K562 (cell line): ENCODE measurements around the gene PRDX3. TPM values are rescaled to one million over a fixed set of nuclear protein-coding genes. Genes with fewer than 3 reads are reported as not detected.
A peak's percentile ranks its signal among the peaks of the same experiment; 100 is the strongest.

Source experiments
- ATAC-seq: fragments of 200-7000 bp; cut with Tn5 transposase; 3 replicates; pipeline ENCODE4 v1.9.1; 2020; ENCODE audit warnings: moderate library complexity
- BruUV-seq: library from RNA; stranded (reverse); fragments of 400-500 nt; replicated peaks from 2 replicates; lab custom pipeline; 2021; lab: Mats Ljungman, UMichigan
- CTCF ChIA-PET: fragments of 300-600 bp; formaldehyde crosslinking; extraction: SDS; loops from one replicate; lab custom pipeline; 2021; ENCODE audit warnings: low intra/inter-chr PET ratio; lab: Yijun Ruan, JAX
- POLR2A ChIA-PET: fragments of 300-600, 350-650 bp; sonication (Branson Sonifier 250); formaldehyde crosslinking; extraction: SDS; loops from one replicate; lab custom pipeline; 2021; ENCODE audit warnings: antibody characterized with exemption, inconsistent platforms; lab: Yijun Ruan, JAX
- DNase-seq, 4 experiments: peaks; one replicate each; pipeline versions ENCODE4 v3.0.0 to v3.0.0-alpha.2; 2011 to 2018; ENCODE audit warnings: low spot score in 3 of 4, mixed read lengths in 3 of 4; ENCODE audit errors: extremely low read depth in 1 of 4
- FAIRE-seq: peaks from 2 replicates; lab custom pipeline; 2011; peaks lifted over from hg19 to GRCh38; lab: Jason Lieb, UNC
- H2AFZ ChIP-seq: 2 replicates; pipeline ENCODE4 v1.6.0; 2011; ENCODE audit warnings: low read depth, low read length, control low read depth, inconsistent platforms
- H3K27ac ChIP-seq: fragments of 200-600 bp; 3 replicates; pipeline ENCODE4 v1.8.0; 2011; ENCODE audit warnings: low read depth, mild to moderate bottlenecking, control low read depth, inconsistent platforms, low read length, moderate library complexity, mixed read lengths; ENCODE audit errors: extremely low read depth
- H3K27me3 ChIP-seq, 2 experiments: fragments of 300-600 bp in 1 of 2; 2 replicates in 1 of 2; 3 replicates in 1 of 2; pipeline versions ENCODE4 v1.6.0 to v1.8.0; 2011; ENCODE audit warnings: inconsistent platforms in 2 of 2, low read length in 2 of 2, mild to moderate bottlenecking in 1 of 2, mixed read lengths in 1 of 2, moderate library complexity in 1 of 2; ENCODE audit not compliant: control insufficient read depth in 2 of 2, insufficient read depth in 2 of 2
- H3K36me3 ChIP-seq: fragments of 300-600 bp; 3 replicates; pipeline ENCODE4 v1.8.0; 2011; ENCODE audit warnings: mild to moderate bottlenecking, low read length, inconsistent platforms; ENCODE audit not compliant: control insufficient read depth, insufficient read depth
- H3K4me1 ChIP-seq, 2 experiments: fragments of 200-600 bp in 1 of 2; replicated peaks in 1 of 2; 2 replicates in 1 of 2; 3 replicates in 1 of 2; pipeline versions ENCODE4 v1.5.1 to v1.8.0; 2011; ENCODE audit warnings: inconsistent platforms in 2 of 2, low read length in 2 of 2, mild to moderate bottlenecking in 1 of 2, mixed read lengths in 1 of 2, moderate library complexity in 1 of 2; ENCODE audit not compliant: control insufficient read depth in 2 of 2, insufficient read depth in 2 of 2
- H3K4me2 ChIP-seq: 2 replicates; pipeline ENCODE4 v1.6.1; 2011; ENCODE audit warnings: low read length, control low read depth, inconsistent platforms, mixed read lengths; ENCODE audit not compliant: insufficient read depth
- H3K4me3 ChIP-seq: fragments of 200-600 bp; sonication (generic), shearing (Covaris generic); 2 replicates; pipeline ENCODE4 v1.5.1; 2016; ENCODE audit warnings: control low read depth, inconsistent platforms
- H3K79me2 ChIP-seq: fragments of 200-600 bp; 3 replicates; pipeline ENCODE4 v1.8.0; 2011; ENCODE audit warnings: low read length, inconsistent platforms; ENCODE audit not compliant: control insufficient read depth, insufficient read depth
- H3K9ac ChIP-seq, 2 experiments: 2 replicates each; pipeline versions ENCODE4 v1.6.0 to v1.6.1; 2011; ENCODE audit warnings: low read depth in 2 of 2, low read length in 2 of 2, control low read depth in 1 of 2, inconsistent platforms in 1 of 2, mild to moderate bottlenecking in 1 of 2, mixed read lengths in 1 of 2; ENCODE audit not compliant: insufficient read depth in 1 of 2
- H3K9me1 ChIP-seq: one replicate; pipeline ENCODE4 v1.6.0; 2011; ENCODE audit warnings: inconsistent platforms, mild to moderate bottlenecking, low read length, moderate library complexity; ENCODE audit not compliant: control insufficient read depth, insufficient read depth
- H3K9me3 ChIP-seq: replicated peaks from 2 replicates; pipeline ENCODE4 v1.5.1; 2011; ENCODE audit warnings: low read depth, low read length, inconsistent platforms; ENCODE audit not compliant: control insufficient read depth, insufficient read depth
- H4K20me1 ChIP-seq: replicated peaks from 2 replicates; pipeline ENCODE4 v1.6.1; 2011; ENCODE audit warnings: low read length, inconsistent platforms, mixed read lengths; ENCODE audit not compliant: control insufficient read depth, insufficient read depth
- ARID4B ChIP-seq: sonication (generic); formaldehyde crosslinking; IDR thresholded peaks from 2 replicates; pipeline ENCODE4 v1.8.0; 2022; ENCODE audit warnings: mild to moderate bottlenecking, missing genetic modification reagents
- FOXP1 ChIP-seq: sonication (generic); formaldehyde crosslinking; IDR thresholded peaks from 2 replicates; pipeline ENCODE4 v1.8.0; 2022; ENCODE audit warnings: mild to moderate bottlenecking, missing genetic modification reagents
- HNRNPK ChIP-seq: fragments of 200-400 bp; formaldehyde crosslinking; IDR thresholded peaks from one replicate; pipeline ENCODE4 v1.6.1; 2018; ENCODE audit warnings: mild to moderate bottlenecking, low read depth, low read length; ENCODE audit not compliant: poor library complexity, severe bottlenecking
- MAX ChIP-seq: sonication (generic); formaldehyde crosslinking; IDR thresholded peaks from 2 replicates; pipeline ENCODE4 v1.9.0; 2022; ENCODE audit warnings: mild to moderate bottlenecking, missing genetic modification reagents
- NRF1 ChIP-seq, 2 experiments: fragments of 450-650 bp; IDR thresholded peaks in 1 of 2; conservative IDR thresholded peaks in 1 of 2; 2 replicates each; pipeline ENCODE4 v1.6.1; 2014; ENCODE audit warnings: mild to moderate bottlenecking in 2 of 2
- PCBP1 ChIP-seq: fragments of 200-400 bp; formaldehyde crosslinking; IDR thresholded peaks from 2 replicates; pipeline ENCODE4 v1.6.1; 2018; ENCODE audit warnings: mild to moderate bottlenecking, low read depth, low read length; ENCODE audit not compliant: poor library complexity, severe bottlenecking
- PTTG1 ChIP-seq: fragments of 450-650 bp; IDR thresholded peaks from 2 replicates; pipeline ENCODE4 v1.6.1; 2016; ENCODE audit warnings: low read depth, mild to moderate bottlenecking, missing genetic modification characterization, missing compliant biosample characterization
- THRAP3 ChIP-seq: fragments of 450-650 bp; IDR thresholded peaks from 2 replicates; pipeline ENCODE4 v1.6.1; 2016; ENCODE audit warnings: mild to moderate bottlenecking, inconsistent platforms, borderline replicate concordance
- TRIM28 ChIP-seq: fragments of 450-650 bp; IDR thresholded peaks from 2 replicates; pipeline ENCODE4 v1.6.1; 2017
- ZNF124 ChIP-seq: sonication (generic); formaldehyde crosslinking; IDR thresholded peaks from 2 replicates; pipeline ENCODE4 v1.8.1; 2022; ENCODE audit warnings: missing genetic modification reagents
- WGBS: fragments of 100-300 bp; shearing (Covaris generic); methylation state at CpG from one replicate; pipeline ENCODE4 v1.1.6; 2016; ENCODE audit warnings: low coverage, mixed read lengths; ENCODE audit not compliant: insufficient coverage; ENCODE audit errors: missing lambda C conversion rate; 5-methylcytosine and 5-hydroxymethylcytosine counted together
- in situ Hi-C: fragments of 300-500 bp; cut with MboI; formaldehyde crosslinking; loops from 4 replicates; pipeline ENCODE4 v1.15.0; 2018; ENCODE audit warnings: inconsistent platforms, mixed read lengths
- intact Hi-C: fragments of 100-400 bp; cut with micrococcal nuclease; formaldehyde crosslinking; loops from 2 replicates; pipeline ENCODE4 v1.14.2; 2022
- polyA plus RNA-seq, 8 experiments: library from polyadenylated mRNA; depleted of rRNA in 4 of 8; stranded (reverse) in 5 of 8; unstranded in 3 of 8; fragments of >200 nt; fragmentation: Nextera tagmentation in 2 of 8; fragmentation: Illumina TruSeq in 1 of 8; extraction: Ambion mirVana in 2 of 8; extraction: Trizol in 1 of 8; gene quantifications; 2 replicates each; pipeline versions ENCODE4 v1.2.1 to v1.2.3, GENCODE V29; 2011 to 2014; ENCODE audit warnings: inconsistent platforms in 1 of 8, missing spikeins in 1 of 8
- total RNA-seq, 7 experiments: library from RNA; depleted of rRNA in 6 of 7; stranded (reverse); fragments of >200 nt in 6 of 7; fragmentation: Illumina TruSeq in 2 of 7; extraction: Trizol in 2 of 7; gene quantifications; 2 replicates each; pipeline versions ENCODE4 v1.2.1 to v1.2.3, GENCODE V29; 2011 to 2021; ENCODE audit warnings: low replicate concordance in 1 of 7
- TF ChIP-seq, protein P1 (sequence below): fragments of 200-800 bp; sonication (Bioruptor generic); IDR thresholded peaks from 2 replicates; pipeline ENCODE4 v1.6.1; 2017; ENCODE audit warnings: missing genetic modification characterization, missing compliant biosample characterization

The PRDX3 gene
- total and polyA plus RNA-seq, 9 of the 15 experiments (the other 6 are each of a cell fraction or from before 2014, with no cell fraction given): 122 to 994 (median 173) TPM

- H4K20me1 ChIP-seq: no peaks in the 10 kb centered on the region
- H3K9me3 ChIP-seq: no peaks in the 10 kb centered on the region
- ChIA-PET CTCF (interaction anchor here (0.7 to 1.0 kb wide), 3 partner anchors 205 to 237 kb away, joined by 3 to 5 read pairs (median 4); no protein-coding TSS in a partner anchor), POLR2A (interaction anchor here (0.6 to 0.9 kb wide), 3 partner anchors 43 to 494 kb away, joined by 3 read pairs; no protein-coding TSS in a partner anchor)
- FAIRE-seq (no peak), DNase-seq (peak in 2 of 4 experiments; percentile 14 to 17), ATAC-seq (peak; percentile 15)
- WGBS: 0% methylated on average over 13 of the region's 62 CpGs
- H3K36me3 ChIP-seq: no peaks in the 10 kb centered on the region
- no peak overlapping the region for H3K27ac ChIP-seq
- intact Hi-C loops (loop anchor here (2.0 to 5.0 kb wide), 4 partner anchors 91 to 334 kb away; partner anchors contain the start of gene RGS10), in situ Hi-C loops (no loop called here)
- BruUV-seq: no TSS peak
- H3K79me2 ChIP-seq: no peaks in the 10 kb centered on the region
- peak overlapping the region in 1 of 2 experiments; percentile 91; a peak in 2 of 4 replicates for H3K9ac ChIP-seq
- H3K4me2 ChIP-seq: peak overlapping the region; percentile 73
- no peaks in the 10 kb centered on the region for H3K27me3 ChIP-seq
- peaks cover 8 to 21% of the 10 kb centered on the region in 2 experiments for H3K4me1 ChIP-seq
- H3K9me1 ChIP-seq: no peaks in the 10 kb centered on the region
- TF ChIP-seq NRF1 (conservative IDR thresholded peaks at IDR 0.05 in 1 of 2, IDR thresholded peaks at IDR 0.05 in 1 of 2) (peak; percentile 61 to 63), TRIM28 (no peak), PCBP1 (peak; percentile 69), HNRNPK (peak; percentile 87), FOXP1 (CRISPR knock-in tag) (no peak), ARID4B (CRISPR knock-in tag) (0 out of 2 replicates have a peak, but pooled peaks have one; percentile 44), PTTG1 (tag) (no peak), THRAP3 (no peak), MAX (CRISPR knock-in tag) (peak; percentile 17; the same call in 1 of the 2 replicates), ZNF124 (no peak)
- TF ChIP-seq, protein P1, sequence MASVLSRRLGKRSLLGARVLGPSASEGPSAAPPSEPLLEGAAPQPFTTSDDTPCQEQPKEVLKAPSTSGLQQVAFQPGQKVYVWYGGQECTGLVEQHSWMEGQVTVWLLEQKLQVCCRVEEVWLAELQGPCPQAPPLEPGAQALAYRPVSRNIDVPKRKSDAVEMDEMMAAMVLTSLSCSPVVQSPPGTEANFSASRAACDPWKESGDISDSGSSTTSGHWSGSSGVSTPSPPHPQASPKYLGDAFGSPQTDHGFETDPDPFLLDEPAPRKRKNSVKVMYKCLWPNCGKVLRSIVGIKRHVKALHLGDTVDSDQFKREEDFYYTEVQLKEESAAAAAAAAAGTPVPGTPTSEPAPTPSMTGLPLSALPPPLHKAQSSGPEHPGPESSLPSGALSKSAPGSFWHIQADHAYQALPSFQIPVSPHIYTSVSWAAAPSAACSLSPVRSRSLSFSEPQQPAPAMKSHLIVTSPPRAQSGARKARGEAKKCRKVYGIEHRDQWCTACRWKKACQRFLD (CRISPR knock-in tag): peak; percentile 66; the same call in 1 of the 2 replicates
- TF ChIP-seq, all 486 proteins: peak for 6
- Histone ChIP-seq H2AFZ (peak overlapping the region; percentile 68), H3K4me3 (peak overlapping the region; percentile 71)
Observed at GRCh38 chr10:119207713-119208552, 29.3 kb upstream of the PRDX3 start.
